AG04449 (cell line): ENCODE measurements around the gene IGSF9B.
"Not testable (repeated sequence)": the region's sequence is repeated elsewhere in the genome, so short reads cannot be mapped to it uniquely, and the experiment has no call there.

Experiments used
- CTCF ChIA-PET: fragments of 350-600 bp; formaldehyde crosslinking; extraction: SDS; loops from one replicate; lab custom pipeline; 2021; ENCODE audit warnings: antibody characterized with exemption; lab: Yijun Ruan, JAX
- POLR2A ChIA-PET: fragments of 400-600, 350-600 bp; formaldehyde crosslinking; extraction: SDS; loops from one replicate; lab custom pipeline; 2020; ENCODE audit warnings: antibody characterized with exemption, inconsistent platforms; lab: Yijun Ruan, JAX
- DNase-seq: peaks from one replicate; pipeline ENCODE4 v3.0.0-alpha.2; 2010; ENCODE audit warnings: low read depth, low spot score
- H3K4me3 ChIP-seq: 2 replicates; pipeline ENCODE4 v1.5.1; 2011; ENCODE audit warnings: low read depth, mild to moderate bottlenecking, control low read depth, low read length
- TF ChIP-seq, protein P1 (sequence below): IDR thresholded peaks from one replicate; pipeline ENCODE4 v1.5.1; 2011; ENCODE audit warnings: mild to moderate bottlenecking, moderate library complexity, low read length, control low read depth, inconsistent platforms; ENCODE audit not compliant: insufficient read depth; ENCODE audit errors: missing control alignments

Gene IGSF9B, protein sequence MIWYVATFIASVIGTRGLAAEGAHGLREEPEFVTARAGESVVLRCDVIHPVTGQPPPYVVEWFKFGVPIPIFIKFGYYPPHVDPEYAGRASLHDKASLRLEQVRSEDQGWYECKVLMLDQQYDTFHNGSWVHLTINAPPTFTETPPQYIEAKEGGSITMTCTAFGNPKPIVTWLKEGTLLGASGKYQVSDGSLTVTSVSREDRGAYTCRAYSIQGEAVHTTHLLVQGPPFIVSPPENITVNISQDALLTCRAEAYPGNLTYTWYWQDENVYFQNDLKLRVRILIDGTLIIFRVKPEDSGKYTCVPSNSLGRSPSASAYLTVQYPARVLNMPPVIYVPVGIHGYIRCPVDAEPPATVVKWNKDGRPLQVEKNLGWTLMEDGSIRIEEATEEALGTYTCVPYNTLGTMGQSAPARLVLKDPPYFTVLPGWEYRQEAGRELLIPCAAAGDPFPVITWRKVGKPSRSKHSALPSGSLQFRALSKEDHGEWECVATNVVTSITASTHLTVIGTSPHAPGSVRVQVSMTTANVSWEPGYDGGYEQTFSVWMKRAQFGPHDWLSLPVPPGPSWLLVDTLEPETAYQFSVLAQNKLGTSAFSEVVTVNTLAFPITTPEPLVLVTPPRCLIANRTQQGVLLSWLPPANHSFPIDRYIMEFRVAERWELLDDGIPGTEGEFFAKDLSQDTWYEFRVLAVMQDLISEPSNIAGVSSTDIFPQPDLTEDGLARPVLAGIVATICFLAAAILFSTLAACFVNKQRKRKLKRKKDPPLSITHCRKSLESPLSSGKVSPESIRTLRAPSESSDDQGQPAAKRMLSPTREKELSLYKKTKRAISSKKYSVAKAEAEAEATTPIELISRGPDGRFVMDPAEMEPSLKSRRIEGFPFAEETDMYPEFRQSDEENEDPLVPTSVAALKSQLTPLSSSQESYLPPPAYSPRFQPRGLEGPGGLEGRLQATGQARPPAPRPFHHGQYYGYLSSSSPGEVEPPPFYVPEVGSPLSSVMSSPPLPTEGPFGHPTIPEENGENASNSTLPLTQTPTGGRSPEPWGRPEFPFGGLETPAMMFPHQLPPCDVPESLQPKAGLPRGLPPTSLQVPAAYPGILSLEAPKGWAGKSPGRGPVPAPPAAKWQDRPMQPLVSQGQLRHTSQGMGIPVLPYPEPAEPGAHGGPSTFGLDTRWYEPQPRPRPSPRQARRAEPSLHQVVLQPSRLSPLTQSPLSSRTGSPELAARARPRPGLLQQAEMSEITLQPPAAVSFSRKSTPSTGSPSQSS (N-terminal part only)

DNA sequence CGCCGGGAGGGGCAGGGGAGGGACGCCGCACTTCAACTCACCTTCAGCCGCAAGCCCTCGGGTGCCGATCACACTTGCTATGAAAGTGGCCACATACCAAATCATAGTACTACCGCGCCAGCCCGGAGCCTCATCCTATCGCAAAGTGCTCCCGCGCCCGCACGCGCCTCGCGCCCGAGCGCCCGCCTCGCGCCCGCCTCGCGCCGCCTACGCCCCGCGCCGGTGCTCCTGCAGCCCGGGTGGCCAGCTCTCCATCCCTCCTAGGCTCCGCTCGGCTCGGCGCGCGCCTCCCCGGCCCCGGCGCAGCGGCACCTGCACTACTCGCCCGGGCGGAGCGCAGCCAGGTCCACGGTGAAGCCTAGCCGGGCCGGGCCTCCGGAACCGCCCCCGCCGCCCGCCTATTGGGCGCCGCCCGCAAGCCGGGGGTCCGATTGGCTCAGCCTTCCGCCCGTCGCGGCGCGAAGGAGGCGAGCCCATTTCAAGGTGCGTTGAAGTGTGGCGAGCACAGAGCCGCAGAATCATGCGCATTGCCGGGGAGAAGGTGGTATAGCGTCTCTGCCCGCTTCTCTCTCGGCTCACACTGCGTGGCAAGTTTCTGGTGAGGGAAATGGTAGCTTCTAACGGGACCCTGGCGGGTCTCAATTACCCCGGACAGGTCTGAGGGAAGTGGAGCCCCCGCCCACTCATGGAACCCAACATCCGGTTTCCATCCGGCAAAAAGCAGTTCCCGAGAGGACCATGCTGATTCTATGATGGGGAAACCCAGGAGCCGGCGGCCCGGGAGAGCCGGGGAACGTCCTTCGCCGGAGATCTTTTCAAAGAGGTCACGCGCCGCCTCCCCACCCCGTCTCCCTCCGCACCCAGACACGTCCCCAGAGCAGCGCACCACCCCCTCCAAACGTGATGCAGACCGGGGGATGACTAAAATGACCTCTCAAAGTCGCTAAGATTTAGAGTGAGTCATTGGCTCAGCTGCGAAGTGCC is at the start of gene IGSF9B:
Gene IGSF9B, minus strand, starts transcription at position 319 of the 984 bp plus-strand sequence. Its CDS starts 214 bp downstream, at position 105.
- ChIA-PET POLR2A (no interaction called here), CTCF (no interaction called here)
- no peak for DNase-seq
- TF ChIP-seq, protein P1, sequence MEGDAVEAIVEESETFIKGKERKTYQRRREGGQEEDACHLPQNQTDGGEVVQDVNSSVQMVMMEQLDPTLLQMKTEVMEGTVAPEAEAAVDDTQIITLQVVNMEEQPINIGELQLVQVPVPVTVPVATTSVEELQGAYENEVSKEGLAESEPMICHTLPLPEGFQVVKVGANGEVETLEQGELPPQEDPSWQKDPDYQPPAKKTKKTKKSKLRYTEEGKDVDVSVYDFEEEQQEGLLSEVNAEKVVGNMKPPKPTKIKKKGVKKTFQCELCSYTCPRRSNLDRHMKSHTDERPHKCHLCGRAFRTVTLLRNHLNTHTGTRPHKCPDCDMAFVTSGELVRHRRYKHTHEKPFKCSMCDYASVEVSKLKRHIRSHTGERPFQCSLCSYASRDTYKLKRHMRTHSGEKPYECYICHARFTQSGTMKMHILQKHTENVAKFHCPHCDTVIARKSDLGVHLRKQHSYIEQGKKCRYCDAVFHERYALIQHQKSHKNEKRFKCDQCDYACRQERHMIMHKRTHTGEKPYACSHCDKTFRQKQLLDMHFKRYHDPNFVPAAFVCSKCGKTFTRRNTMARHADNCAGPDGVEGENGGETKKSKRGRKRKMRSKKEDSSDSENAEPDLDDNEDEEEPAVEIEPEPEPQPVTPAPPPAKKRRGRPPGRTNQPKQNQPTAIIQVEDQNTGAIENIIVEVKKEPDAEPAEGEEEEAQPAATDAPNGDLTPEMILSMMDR: no peak
- H3K4me3 ChIP-seq: peak within 1 kb of the TSS; percentile 61

DNA sequence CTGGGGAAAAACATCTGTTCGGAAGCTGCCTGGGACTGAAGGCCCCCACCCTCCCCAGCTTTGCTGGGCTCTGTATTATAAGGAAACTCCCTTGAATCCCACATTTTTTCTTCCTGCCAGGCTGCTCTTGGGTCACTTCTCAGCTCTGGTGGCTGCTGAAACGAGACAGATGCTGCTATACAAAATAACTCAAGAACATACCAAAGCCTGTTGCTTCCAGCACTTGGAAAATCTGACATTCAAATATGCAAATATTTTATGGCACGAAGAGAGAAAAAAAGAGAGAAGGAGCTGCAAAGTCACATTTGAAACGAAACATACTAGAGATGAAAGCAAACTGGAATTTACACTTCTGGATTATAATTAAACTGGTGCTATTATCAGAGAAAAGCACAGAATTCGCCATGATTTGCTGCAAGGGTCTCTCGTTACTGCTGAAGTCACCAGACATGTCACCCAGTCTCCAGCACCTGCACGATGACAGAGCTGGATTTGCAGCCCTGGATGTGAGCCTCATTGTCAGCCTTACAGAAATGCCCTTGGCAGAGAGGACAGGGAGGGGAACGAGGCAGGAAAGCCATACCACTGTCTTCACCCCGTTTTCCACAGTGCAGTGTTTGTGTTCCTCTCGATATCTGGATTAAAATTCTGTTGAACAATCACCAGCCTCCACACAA is 47.9 kb upstream of the IGSF9B start:
- TF ChIP-seq, protein P1: no peak
- ChIA-PET POLR2A (no interaction called here), CTCF (no interaction called here)
- no peak overlapping the region for H3K4me3 ChIP-seq
- no peak for DNase-seq

DNA sequence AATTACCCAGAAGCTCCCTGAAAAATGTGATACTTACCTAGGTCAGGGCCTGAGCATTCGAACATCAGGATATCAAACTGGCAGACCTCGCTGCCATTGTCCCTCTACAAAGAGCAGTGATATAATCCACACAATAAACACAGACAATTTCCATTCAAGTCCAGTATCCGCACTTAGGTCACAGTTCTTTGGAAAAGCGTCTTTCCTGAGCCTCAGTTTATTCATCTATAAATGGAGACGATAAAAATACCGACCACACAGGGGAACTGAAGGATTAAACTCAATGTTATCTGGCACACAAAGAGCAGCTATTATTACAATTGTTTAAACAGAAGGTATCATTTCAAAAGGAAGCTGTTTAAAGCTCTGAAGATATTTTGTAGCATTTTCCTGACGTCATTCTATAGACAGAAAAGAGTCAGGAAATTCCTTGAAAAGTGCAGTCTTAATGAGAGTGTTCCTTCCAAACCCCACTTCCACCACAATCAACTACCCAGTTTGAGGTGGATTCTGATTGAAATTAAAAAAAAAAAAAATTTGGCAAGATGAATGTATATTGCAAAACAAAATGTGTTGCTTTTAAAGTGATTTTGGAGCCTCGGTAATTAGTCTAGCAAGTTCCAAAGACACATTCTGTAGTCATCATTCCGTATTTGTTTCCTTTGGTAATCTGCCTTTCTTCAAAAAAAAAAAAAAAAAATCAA is 47.2 kb upstream of the IGSF9B start:
- CTCF ChIA-PET: no interaction called here
- DNase-seq: no peak
- H3K4me3 ChIP-seq: no peak overlapping the region
- POLR2A ChIA-PET: no interaction called here
- TF ChIP-seq, protein P1: no peak

DNA sequence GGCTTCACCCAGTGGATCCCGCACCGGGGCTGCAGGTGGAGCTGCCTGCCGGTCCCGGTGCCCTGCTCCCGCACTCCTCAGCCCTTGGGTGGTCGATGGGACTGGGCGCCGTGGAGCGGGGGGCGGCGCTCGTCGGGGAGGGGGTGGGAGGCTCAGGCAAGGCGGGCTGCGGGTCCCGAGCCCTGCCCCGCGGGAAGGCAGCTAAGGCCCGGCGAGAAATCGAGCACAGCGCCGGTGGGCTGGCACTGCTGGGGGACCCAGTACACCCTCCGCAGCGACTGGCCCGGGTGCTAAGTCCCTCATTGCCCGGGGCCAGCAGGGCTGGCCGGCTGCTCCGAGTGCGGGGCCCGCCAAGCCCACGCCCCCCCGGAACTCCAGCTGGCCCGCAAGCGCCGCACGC is 46.1 kb upstream of the IGSF9B start:
- H3K4me3 ChIP-seq, DNase-seq, CTCF ChIA-PET, POLR2A ChIA-PET: not testable (repeated sequence)

DNA sequence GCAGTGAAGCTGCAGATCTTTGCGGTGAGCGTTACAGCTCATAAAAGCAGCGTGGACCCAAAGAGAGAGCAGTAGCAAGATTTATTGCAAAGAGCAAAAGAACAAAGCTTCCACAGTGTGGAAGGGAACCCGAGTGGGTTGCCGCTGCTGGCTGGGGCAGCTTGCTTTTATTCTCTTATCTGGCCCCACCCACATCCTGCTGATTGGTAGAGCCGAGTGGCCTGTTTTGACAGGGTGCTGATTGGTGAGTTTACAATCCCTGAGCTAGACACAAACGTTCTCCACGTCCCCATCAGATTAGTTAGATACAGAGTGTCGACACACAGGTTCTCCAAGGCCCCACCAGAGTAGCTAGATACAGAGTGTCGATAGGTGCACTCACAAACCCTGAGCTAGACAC is 45.6 kb upstream of the IGSF9B start:
- POLR2A ChIA-PET, CTCF ChIA-PET: not testable (repeated sequence)

DNA sequence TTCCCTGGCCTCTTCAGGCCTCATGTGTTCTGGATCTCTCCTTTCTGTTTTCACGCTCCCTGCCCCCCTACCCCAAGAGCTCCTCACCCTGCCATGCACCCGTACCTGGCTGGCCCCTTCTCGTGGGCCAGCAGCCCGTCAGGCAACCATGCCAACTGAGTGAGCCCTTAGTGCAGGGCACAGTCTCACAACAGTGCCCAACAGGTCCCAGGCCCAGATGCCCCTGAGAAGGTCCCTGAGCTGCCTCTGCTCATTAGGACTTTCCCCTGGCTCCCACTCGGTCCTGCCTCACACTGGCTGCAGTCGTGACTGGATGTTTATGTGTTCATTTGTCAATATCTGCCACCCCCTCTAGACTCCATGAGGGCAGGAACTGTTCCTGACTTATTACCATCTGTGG is 44.8 kb upstream of the IGSF9B start:
- CTCF ChIA-PET: no interaction called here
- H3K4me3 ChIP-seq: no peak overlapping the region
- POLR2A ChIA-PET: no interaction called here
- DNase-seq: no peak
- TF ChIP-seq, protein P1: no peak

More for the DNA sequence above, 45.6 kb upstream of the IGSF9B start:
- H3K4me3 ChIP-seq, DNase-seq: not testable (repeated sequence)
